Prostate gland (tissue), 2 donors: Measurements from ENCODE around the gene SFI1.

Experiments used
- POLR2A ChIP-seq: fragments of 450-650 bp; IDR thresholded peaks from one replicate; pipeline ENCODE4 v1.6.1; 2016; ENCODE audit warnings: antibody characterized with exemption, mild to moderate bottlenecking
- POLR2AphosphoS5 ChIP-seq: sonication (generic); formaldehyde crosslinking; IDR thresholded peaks from one replicate; pipeline ENCODE4 v1.6.1; 2017; ENCODE audit warnings: antibody characterized with exemption
- TF ChIP-seq, protein P1 (sequence below), 4 experiments: fragments of 200-600 bp in 2 of 4; fragments of 450-650 bp in 2 of 4; sonication (generic) in 2 of 4; IDR thresholded peaks; 1 replicate in 3 of 4; 2 replicates in 1 of 4; pipeline ENCODE4 v1.5.1; 2016 to 2019; ENCODE audit warnings: antibody characterized with exemption in 4 of 4, mild to moderate bottlenecking in 2 of 4, moderate library complexity in 2 of 4

DNA sequence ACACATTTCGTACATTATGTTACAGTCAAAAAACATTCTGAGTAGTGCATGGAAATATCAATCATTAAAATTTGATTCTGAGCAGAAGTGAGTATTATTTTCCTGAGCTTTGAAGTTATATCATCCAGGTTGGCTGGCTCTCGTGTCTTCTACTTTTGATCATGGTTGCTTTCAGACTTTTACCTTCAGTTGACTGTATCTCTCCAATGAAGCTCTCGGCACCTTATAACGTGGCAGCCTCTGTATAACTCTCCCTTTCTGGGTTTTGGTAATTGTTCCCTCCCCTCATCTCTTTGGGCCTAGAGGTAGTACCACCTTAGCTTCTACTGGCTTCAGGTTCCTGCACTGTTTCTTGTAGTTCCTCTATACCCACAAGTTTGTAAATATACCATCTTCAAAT, 12.2 kb downstream of the SFI1 start:
- TF ChIP-seq, protein P1, sequence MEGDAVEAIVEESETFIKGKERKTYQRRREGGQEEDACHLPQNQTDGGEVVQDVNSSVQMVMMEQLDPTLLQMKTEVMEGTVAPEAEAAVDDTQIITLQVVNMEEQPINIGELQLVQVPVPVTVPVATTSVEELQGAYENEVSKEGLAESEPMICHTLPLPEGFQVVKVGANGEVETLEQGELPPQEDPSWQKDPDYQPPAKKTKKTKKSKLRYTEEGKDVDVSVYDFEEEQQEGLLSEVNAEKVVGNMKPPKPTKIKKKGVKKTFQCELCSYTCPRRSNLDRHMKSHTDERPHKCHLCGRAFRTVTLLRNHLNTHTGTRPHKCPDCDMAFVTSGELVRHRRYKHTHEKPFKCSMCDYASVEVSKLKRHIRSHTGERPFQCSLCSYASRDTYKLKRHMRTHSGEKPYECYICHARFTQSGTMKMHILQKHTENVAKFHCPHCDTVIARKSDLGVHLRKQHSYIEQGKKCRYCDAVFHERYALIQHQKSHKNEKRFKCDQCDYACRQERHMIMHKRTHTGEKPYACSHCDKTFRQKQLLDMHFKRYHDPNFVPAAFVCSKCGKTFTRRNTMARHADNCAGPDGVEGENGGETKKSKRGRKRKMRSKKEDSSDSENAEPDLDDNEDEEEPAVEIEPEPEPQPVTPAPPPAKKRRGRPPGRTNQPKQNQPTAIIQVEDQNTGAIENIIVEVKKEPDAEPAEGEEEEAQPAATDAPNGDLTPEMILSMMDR (IDR thresholded peaks at IDR 0.05): no peak
- TF ChIP-seq POLR2AphosphoS5: no peak
- TF ChIP-seq POLR2A: no peak
